H9 (cell line): ENCODE data around the gene CA5A. TPM values are rescaled to one million over a fixed set of nuclear protein-coding genes. Genes with fewer than 3 reads are reported as not detected.

Experiments used
- DNase-seq: peaks from one replicate; pipeline ENCODE4 v3.0.0-alpha.2; 2017
- H2AFZ ChIP-seq: one replicate; pipeline ENCODE4 v1.6.1; 2013; ENCODE audit warnings: mild to moderate bottlenecking, low read length, control low read depth, moderate library complexity
- H2AK5ac ChIP-seq: 2 replicates; pipeline ENCODE4 v1.6.1; 2013; ENCODE audit warnings: low read length, control low read depth, mixed read lengths; ENCODE audit not compliant: insufficient read length
- H2BK120ac ChIP-seq: one replicate; pipeline ENCODE4 v1.6.1; 2013; ENCODE audit warnings: low read depth, mild to moderate bottlenecking, low read length, control low read depth, inconsistent platforms; ENCODE audit not compliant: poor library complexity, severe bottlenecking
- H2BK12ac ChIP-seq: 2 replicates; pipeline ENCODE4 v1.6.1; 2013; ENCODE audit warnings: low read length, control low read depth, mixed read lengths, low read depth; ENCODE audit not compliant: insufficient read length
- H2BK15ac ChIP-seq: 2 replicates; pipeline ENCODE4 v1.6.1; 2013; ENCODE audit warnings: low read depth, low read length, control low read depth
- H2BK20ac ChIP-seq: one replicate; pipeline ENCODE4 v1.6.1; 2013; ENCODE audit warnings: low read depth, mild to moderate bottlenecking, low read length, control low read depth, inconsistent platforms; ENCODE audit not compliant: poor library complexity, severe bottlenecking
- H2BK5ac ChIP-seq: 2 replicates; pipeline ENCODE4 v1.6.1; 2013; ENCODE audit warnings: low read length, control low read depth, mixed read lengths; ENCODE audit not compliant: insufficient read length
- H3K14ac ChIP-seq: 2 replicates; pipeline ENCODE4 v1.6.1; 2013; ENCODE audit warnings: low read length, control low read depth; ENCODE audit not compliant: insufficient read depth
- H3K18ac ChIP-seq: 2 replicates; pipeline ENCODE4 v1.6.1; 2013; ENCODE audit warnings: low read depth, mild to moderate bottlenecking, mixed read lengths, low read length, control low read depth; ENCODE audit not compliant: insufficient read length
- H3K23ac ChIP-seq: 2 replicates; pipeline ENCODE4 v1.6.1; 2013; ENCODE audit warnings: low read length, control low read depth, mixed read lengths, low read depth; ENCODE audit not compliant: insufficient read length
- H3K23me2 ChIP-seq: 2 replicates; pipeline ENCODE4 v1.6.1; 2013; ENCODE audit warnings: low read depth, mild to moderate bottlenecking, mixed read lengths, low read length, control low read depth; ENCODE audit not compliant: insufficient read length, poor library complexity, severe bottlenecking
- H3K27ac ChIP-seq: 2 replicates; pipeline ENCODE4 v1.5.1; 2013; ENCODE audit warnings: low read length, control low read depth, mixed read lengths, low read depth; ENCODE audit not compliant: insufficient read length
- H3K27me3 ChIP-seq: 2 replicates; pipeline ENCODE4 v1.6.1; 2013; ENCODE audit warnings: low read length, control low read depth, inconsistent platforms; ENCODE audit not compliant: insufficient read depth
- H3K4ac ChIP-seq: 2 replicates; pipeline ENCODE4 v1.6.1; 2013; ENCODE audit warnings: low read depth, mild to moderate bottlenecking, control low read depth, inconsistent platforms, low read length, moderate library complexity
- H3K4me1 ChIP-seq: 2 replicates; pipeline ENCODE4 v1.6.1; 2013; ENCODE audit warnings: low read length, control low read depth, inconsistent platforms; ENCODE audit not compliant: insufficient read depth
- H3K4me2 ChIP-seq: 2 replicates; pipeline ENCODE4 v1.6.1; 2013; ENCODE audit warnings: low read length, control low read depth, mixed read lengths; ENCODE audit not compliant: insufficient read length, insufficient read depth
- H3K56ac ChIP-seq: 2 replicates; pipeline ENCODE4 v1.6.1; 2013; ENCODE audit warnings: low read depth, mild to moderate bottlenecking, mixed read lengths, low read length, control low read depth; ENCODE audit not compliant: insufficient read length
- H3K79me1 ChIP-seq: 2 replicates; pipeline ENCODE4 v1.6.1; 2013; ENCODE audit warnings: low read depth, mild to moderate bottlenecking, moderate library complexity, low read length, control low read depth, inconsistent platforms; ENCODE audit not compliant: insufficient read depth, poor library complexity, severe bottlenecking
- H3K79me2 ChIP-seq: 2 replicates; pipeline ENCODE4 v1.6.1; 2013; ENCODE audit warnings: low read length, control low read depth, inconsistent platforms; ENCODE audit not compliant: insufficient read depth
- H3K9ac ChIP-seq: 2 replicates; pipeline ENCODE4 v1.6.1; 2013; ENCODE audit warnings: low read length, control low read depth, mixed read lengths; ENCODE audit not compliant: insufficient read length; ENCODE audit errors: extremely low read depth
- H3K9me3 ChIP-seq: one replicate; pipeline ENCODE4 v1.6.1; 2013; ENCODE audit warnings: low read depth, low read length, inconsistent platforms; ENCODE audit not compliant: control insufficient read depth
- H3T11ph ChIP-seq: one replicate; pipeline ENCODE4 v1.6.1; 2013; ENCODE audit warnings: mild to moderate bottlenecking, low read length, control low read depth, inconsistent platforms
- H4K20me1 ChIP-seq: one replicate; pipeline ENCODE4 v1.6.1; 2013; ENCODE audit not compliant: control insufficient read depth, insufficient read length, insufficient read depth
- H4K5ac ChIP-seq: 2 replicates; pipeline ENCODE4 v1.6.1; 2013; ENCODE audit warnings: low read depth, mild to moderate bottlenecking, mixed read lengths, low read length, control low read depth; ENCODE audit not compliant: insufficient read length
- H4K8ac ChIP-seq: replicated peaks from 2 replicates; pipeline ENCODE4 v1.6.1; 2013; ENCODE audit warnings: low read length, control low read depth, mixed read lengths, low read depth; ENCODE audit not compliant: insufficient read length
- H4K91ac ChIP-seq: 2 replicates; pipeline ENCODE4 v1.6.1; 2013; ENCODE audit warnings: low read depth, mild to moderate bottlenecking, moderate library complexity, mixed read lengths, low read length, control low read depth; ENCODE audit not compliant: insufficient read length
- H3K27ac Mint-ChIP-seq, 3 experiments: 2 replicates in 2 of 3; 3 replicates in 1 of 3; pipeline ENCODE4 v1.8.0; 2020 to 2021; ENCODE audit warnings: mixed read lengths in 3 of 3, mild to moderate bottlenecking in 1 of 3, moderate library complexity in 1 of 3
- H3K27me3 Mint-ChIP-seq: 2 replicates; pipeline ENCODE4 v1.8.0; 2021; ENCODE audit warnings: low read depth, mild to moderate bottlenecking, moderate library complexity, mixed read lengths
- H3K36me3 Mint-ChIP-seq, 3 experiments: 2 replicates in 2 of 3; 3 replicates in 1 of 3; pipeline ENCODE4 v1.8.0; 2020 to 2021; ENCODE audit warnings: low read depth in 3 of 3, mixed read lengths in 3 of 3; ENCODE audit not compliant: insufficient read depth in 1 of 3
- H3K4me1 Mint-ChIP-seq, 2 experiments: 2 replicates each; pipeline ENCODE4 v1.8.0; 2020; ENCODE audit warnings: mixed read lengths in 2 of 2
- H3K4me3 Mint-ChIP-seq, 2 experiments: 2 replicates in 1 of 2; 3 replicates in 1 of 2; pipeline ENCODE4 v1.8.0; 2020 to 2021; ENCODE audit warnings: mild to moderate bottlenecking in 2 of 2, mixed read lengths in 2 of 2, moderate library complexity in 1 of 2
- H3K9me3 Mint-ChIP-seq, 2 experiments: 2 replicates in 1 of 2; 3 replicates in 1 of 2; pipeline ENCODE4 v1.8.0; 2020; ENCODE audit warnings: mild to moderate bottlenecking in 2 of 2, mixed read lengths in 2 of 2, moderate library complexity in 1 of 2
- WGBS: extraction: QIAGEN DNeasy Blood & Tissue Kit; methylation state at CpG from one replicate; pipeline ENCODE4 v1.1.7; 2013; ENCODE audit warnings: missing lambda C conversion rate, low lambda C conversion rate, mixed read lengths; ENCODE audit not compliant: insufficient read length; ENCODE audit errors: extremely low coverage; 5-methylcytosine and 5-hydroxymethylcytosine counted together
- total RNA-seq: library from RNA; stranded (reverse); gene quantifications from 2 replicates; pipeline ENCODE4 v1.2.1, GENCODE V29; 2021
- TF ChIP-seq, protein P1 (sequence below): fragments of 200-600 bp; sonication (generic); conservative IDR thresholded peaks from 3 replicates; pipeline ENCODE4 v1.8.0; 2021; ENCODE audit warnings: antibody characterized with exemption, mild to moderate bottlenecking

CA5A gene
- total RNA-seq, 1 experiment from 2014 or later: not detected

DNA sequence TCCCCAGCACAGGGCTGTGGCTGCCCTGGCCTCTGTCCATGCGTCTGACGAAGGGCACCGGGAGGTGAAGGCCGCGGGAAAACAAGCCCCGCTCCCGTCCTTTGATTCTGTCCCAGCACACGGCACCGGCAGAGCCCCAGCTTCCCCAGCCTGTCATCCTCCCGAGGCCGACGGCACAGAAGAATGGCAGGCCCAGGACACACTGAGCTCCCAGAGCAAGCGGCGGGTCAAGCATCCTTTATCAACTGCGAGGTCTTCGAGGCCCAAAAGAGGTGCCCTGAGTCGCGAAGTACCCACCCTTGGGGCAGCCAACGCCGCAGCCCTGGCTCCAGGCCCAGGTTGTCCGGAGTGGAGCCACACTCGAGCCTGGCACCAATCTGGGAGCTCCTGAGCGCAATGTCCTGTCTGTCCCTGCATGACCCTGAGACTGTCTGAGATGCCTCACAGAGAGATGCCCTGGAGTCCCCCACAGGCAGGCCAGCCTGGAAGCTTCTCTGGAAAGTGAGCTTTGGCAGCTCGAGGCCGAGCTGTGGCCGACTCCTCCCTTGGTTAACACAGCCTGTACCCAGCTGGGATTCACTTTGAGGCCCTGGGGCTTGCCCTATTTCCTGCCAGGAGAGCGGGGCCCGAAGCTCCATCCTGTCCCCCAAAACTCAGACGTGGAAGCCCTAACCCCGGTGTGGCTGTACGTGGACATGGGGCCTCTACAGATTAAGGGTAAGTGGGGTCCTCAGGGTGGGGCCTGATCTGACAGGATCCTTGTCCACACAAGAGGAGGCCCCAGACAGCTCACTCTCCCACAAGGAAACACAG lies 90.3 kb downstream of the CA5A start:
- Histone ChIP-seq H3K4ac (no peak overlapping the region), H4K8ac (no peak overlapping the region), H3K23me2 (no peaks in the 10 kb centered on the region), H3K4me2 (no peak overlapping the region), H3K9ac (no peak overlapping the region), H2BK120ac (no peak overlapping the region), H2AK5ac (no peak overlapping the region), H2BK5ac (no peak overlapping the region), H4K5ac (no peak overlapping the region), H2BK20ac (no peak overlapping the region), H3K4me1 (no peaks in the 10 kb centered on the region), H3K27me3 (no peaks in the 10 kb centered on the region), H3K9me3 (no peaks in the 10 kb centered on the region), H3K27ac (no peak overlapping the region), H4K91ac (no peak overlapping the region), H3T11ph (no peak overlapping the region), H3K18ac (no peak overlapping the region), H3K14ac (no peak overlapping the region; the same call in 1 of the 2 replicates), H2AFZ (no peak overlapping the region), H3K56ac (no peak overlapping the region), H3K79me2 (no peaks in the 10 kb centered on the region; the same call in 1 of the 2 replicates), H3K79me1 (peaks cover 4% of the 10 kb centered on the region), H2BK15ac (no peak overlapping the region), H4K20me1 (peaks cover 2% of the 10 kb centered on the region), H2BK12ac (no peak overlapping the region), H3K23ac (no peak overlapping the region)
- Mint-ChIP-seq H3K4me1 (peaks cover 15 to 37% of the 10 kb centered on the region in 2 experiments), H3K27ac (peak overlapping the region in 2 of 3 experiments; percentile 23 to 35; a peak in 2 of 7 replicates), H3K36me3 (peaks cover 21 to 71% (median 37%) of the 10 kb centered on the region in 3 experiments), H3K27me3 (no peaks in the 10 kb centered on the region; the same call in 1 of the 2 replicates), H3K4me3 (no peak overlapping the region), H3K9me3 (no peaks in the 10 kb centered on the region)
- no peak for DNase-seq
- TF ChIP-seq, protein P1, sequence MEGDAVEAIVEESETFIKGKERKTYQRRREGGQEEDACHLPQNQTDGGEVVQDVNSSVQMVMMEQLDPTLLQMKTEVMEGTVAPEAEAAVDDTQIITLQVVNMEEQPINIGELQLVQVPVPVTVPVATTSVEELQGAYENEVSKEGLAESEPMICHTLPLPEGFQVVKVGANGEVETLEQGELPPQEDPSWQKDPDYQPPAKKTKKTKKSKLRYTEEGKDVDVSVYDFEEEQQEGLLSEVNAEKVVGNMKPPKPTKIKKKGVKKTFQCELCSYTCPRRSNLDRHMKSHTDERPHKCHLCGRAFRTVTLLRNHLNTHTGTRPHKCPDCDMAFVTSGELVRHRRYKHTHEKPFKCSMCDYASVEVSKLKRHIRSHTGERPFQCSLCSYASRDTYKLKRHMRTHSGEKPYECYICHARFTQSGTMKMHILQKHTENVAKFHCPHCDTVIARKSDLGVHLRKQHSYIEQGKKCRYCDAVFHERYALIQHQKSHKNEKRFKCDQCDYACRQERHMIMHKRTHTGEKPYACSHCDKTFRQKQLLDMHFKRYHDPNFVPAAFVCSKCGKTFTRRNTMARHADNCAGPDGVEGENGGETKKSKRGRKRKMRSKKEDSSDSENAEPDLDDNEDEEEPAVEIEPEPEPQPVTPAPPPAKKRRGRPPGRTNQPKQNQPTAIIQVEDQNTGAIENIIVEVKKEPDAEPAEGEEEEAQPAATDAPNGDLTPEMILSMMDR: no peak
- no CpG with 5 or more reads among the region's 31 CpGs for WGBS
